SK-N-SH treated with all-trans-retinoic acid at 6 μM for 48 hours (cell line): ENCODE results near the gene ACOXL.

Experiments used
- ATAC-seq: fragments of 200-7000 bp; cut with Tn5 transposase; 3 replicates; pipeline ENCODE4 v1.9.1; 2020; ENCODE audit warnings: mild to moderate bottlenecking, moderate library complexity
- ARNTL ChIP-seq: fragments of 450-650 bp; formaldehyde crosslinking; IDR thresholded peaks from 2 replicates; pipeline ENCODE4 v1.5.0; 2020; ENCODE audit warnings: low read depth, mild to moderate bottlenecking, moderate library complexity, borderline replicate concordance
- BACH2 ChIP-seq: fragments of 250-450 bp; sonication (Bioruptor Pico); IDR thresholded peaks from 2 replicates; pipeline ENCODE4 v1.9.0; 2021; ENCODE audit warnings: mild to moderate bottlenecking, borderline replicate concordance
- CREB5 ChIP-seq: fragments of 250-450 bp; sonication (Bioruptor Pico); IDR thresholded peaks from 2 replicates; pipeline ENCODE4 v1.5.1; 2020; ENCODE audit warnings: low read depth, mild to moderate bottlenecking, moderate library complexity
- CSDC2 ChIP-seq: fragments of 250-450 bp; sonication (Bioruptor Pico); IDR thresholded peaks from 2 replicates; pipeline ENCODE4 v1.5.0; 2020; ENCODE audit warnings: mild to moderate bottlenecking, moderate library complexity
- ESRRG ChIP-seq: fragments of 250-450 bp; sonication (Bioruptor Pico); IDR thresholded peaks from 2 replicates; pipeline ENCODE4 v1.6.1; 2021; ENCODE audit warnings: mild to moderate bottlenecking
- GLIS3 ChIP-seq: fragments of 250-450 bp; sonication (Bioruptor Pico); IDR thresholded peaks from 2 replicates; pipeline ENCODE4 v1.5.0; 2020; ENCODE audit warnings: mild to moderate bottlenecking, moderate library complexity
- ISL1 ChIP-seq: fragments of 250-450 bp; sonication (Bioruptor Pico); IDR thresholded peaks from 2 replicates; pipeline ENCODE4 v2.1.2; 2022; ENCODE audit warnings: mild to moderate bottlenecking, moderate library complexity
- OSR1 ChIP-seq: fragments of 250-450 bp; sonication (Bioruptor Pico); IDR thresholded peaks from 2 replicates; pipeline ENCODE4 v1.8.0; 2022; ENCODE audit warnings: moderate library complexity, mild to moderate bottlenecking, inconsistent platforms
- PATZ1 ChIP-seq: fragments of 250-450 bp; sonication (Bioruptor Pico); IDR thresholded peaks from 2 replicates; pipeline ENCODE4 v1.8.0; 2020; ENCODE audit warnings: mild to moderate bottlenecking, moderate library complexity, borderline replicate concordance
- PPARA ChIP-seq: fragments of 250-450 bp; sonication (Bioruptor Pico); IDR thresholded peaks from 2 replicates; pipeline ENCODE4 v1.5.0; 2020; ENCODE audit warnings: mild to moderate bottlenecking, borderline replicate concordance
- RARB ChIP-seq: fragments of 250-450 bp; sonication (Bioruptor Pico); IDR thresholded peaks from 2 replicates; pipeline ENCODE4 v1.8.0; 2021; ENCODE audit warnings: mild to moderate bottlenecking, moderate library complexity
- SNAI2 ChIP-seq: fragments of 250-450 bp; sonication (Bioruptor Pico); IDR thresholded peaks from 2 replicates; pipeline ENCODE4 v1.5.0; 2020; ENCODE audit warnings: mild to moderate bottlenecking, moderate library complexity
- TCF4 ChIP-seq: fragments of 250-450 bp; sonication (Bioruptor Pico); IDR thresholded peaks from 2 replicates; pipeline ENCODE4 v1.8.0; 2021; ENCODE audit warnings: mild to moderate bottlenecking, moderate library complexity, borderline replicate concordance
- TOX ChIP-seq: fragments of 250-450 bp; sonication (Bioruptor Pico); IDR thresholded peaks from 2 replicates; pipeline ENCODE4 v1.8.0; 2021; ENCODE audit warnings: mild to moderate bottlenecking, moderate library complexity, borderline replicate concordance
- TSHZ2 ChIP-seq: fragments of 250-450 bp; sonication (Bioruptor Pico); IDR thresholded peaks from 2 replicates; pipeline ENCODE4 v1.5.0; 2020; ENCODE audit warnings: mild to moderate bottlenecking, moderate library complexity
- ZC3H10 ChIP-seq: fragments of 250-450 bp; sonication (Bioruptor Pico); IDR thresholded peaks from 2 replicates; pipeline ENCODE4 v1.5.1; 2021; ENCODE audit warnings: mild to moderate bottlenecking, moderate library complexity
- ZFP3 ChIP-seq: fragments of 250-450 bp; sonication (Bioruptor Pico); IDR thresholded peaks from 2 replicates; pipeline ENCODE4 v1.5.0; 2020; ENCODE audit warnings: mild to moderate bottlenecking, moderate library complexity
- ZFP30 ChIP-seq: fragments of 450-650 bp; formaldehyde crosslinking; IDR thresholded peaks from 2 replicates; pipeline ENCODE4 v1.5.0; 2022; ENCODE audit warnings: mild to moderate bottlenecking, moderate library complexity
- ZNF565 ChIP-seq: fragments of 450-650 bp; formaldehyde crosslinking; conservative IDR thresholded peaks from 2 replicates; pipeline ENCODE4 v1.5.0; 2020; ENCODE audit warnings: low read depth, mild to moderate bottlenecking, moderate library complexity
- ZNF70 ChIP-seq: fragments of 450-650 bp; formaldehyde crosslinking; IDR thresholded peaks from 2 replicates; pipeline ENCODE4 v1.5.0; 2020; ENCODE audit warnings: mild to moderate bottlenecking, moderate library complexity
- ZNF8 ChIP-seq: fragments of 450-650 bp; formaldehyde crosslinking; IDR thresholded peaks from 2 replicates; pipeline ENCODE4 v1.5.0; 2020; ENCODE audit warnings: mild to moderate bottlenecking, moderate library complexity

Gene ACOXL

GRCh38 chr2:110772383-110772755 is 40.0 kb downstream of the ACOXL start:
- ATAC-seq: no peak
- TF ChIP-seq TSHZ2 (no peak), PPARA (no peak), BACH2 (CRISPR knock-in tag) (no peak), CREB5 (CRISPR knock-in tag) (no peak), ZFP30 (CRISPR knock-in tag) (no peak), ISL1 (CRISPR knock-in tag) (no peak), OSR1 (no peak), ZC3H10 (CRISPR knock-in tag) (no peak), ZNF70 (no peak), ZNF565 (no peak), ARNTL (no peak), TCF4 (CRISPR knock-in tag) (no peak), TOX (CRISPR knock-in tag) (no peak), CSDC2 (CRISPR knock-in tag) (no peak)

GRCh38 chr2:110773401-110773921 is 41.1 kb downstream of the ACOXL start:
- no peak for TF ChIP-seq PATZ1 (CRISPR knock-in tag)
- no peak for TF ChIP-seq ESRRG (CRISPR knock-in tag)
- no peak for TF ChIP-seq PPARA
- no peak for TF ChIP-seq RARB
- TF ChIP-seq BACH2 (CRISPR knock-in tag): no peak
- no peak for TF ChIP-seq TCF4 (CRISPR knock-in tag)
- TF ChIP-seq ISL1 (CRISPR knock-in tag): no peak
- TF ChIP-seq TOX (CRISPR knock-in tag): no peak
- no peak for TF ChIP-seq ZC3H10 (CRISPR knock-in tag)
- TF ChIP-seq CREB5 (CRISPR knock-in tag): no peak
- TF ChIP-seq ZNF70: no peak
- TF ChIP-seq ZNF565: no peak
- TF ChIP-seq CSDC2 (CRISPR knock-in tag): no peak
- no peak for TF ChIP-seq SNAI2
- no peak for ATAC-seq

GRCh38 chr2:110774701-110775100 is 42.3 kb downstream of the ACOXL start:
- ATAC-seq: no peak
- TF ChIP-seq CREB5 (CRISPR knock-in tag) (no peak), TSHZ2 (no peak), TCF4 (CRISPR knock-in tag) (no peak), PPARA (no peak), ZNF8 (no peak), ARNTL (no peak), ZFP30 (CRISPR knock-in tag) (no peak), ISL1 (CRISPR knock-in tag) (no peak), PATZ1 (CRISPR knock-in tag) (no peak), ZC3H10 (CRISPR knock-in tag) (no peak), SNAI2 (no peak), ZFP3 (CRISPR knock-in tag) (no peak), OSR1 (no peak), ZNF565 (no peak), ZNF70 (no peak), GLIS3 (CRISPR knock-in tag) (no peak)
